Mesendoderm (in vitro differentiated cells): ENCODE results near the gene MTCL3.

Experiments used
- DNase-seq: peaks from one replicate; pipeline ENCODE4 v3.0.0; 2013
- H2AK5ac ChIP-seq: 2 replicates; pipeline ENCODE4 v1.6.1; 2013; ENCODE audit warnings: low read length, inconsistent platforms
- H2BK120ac ChIP-seq: 2 replicates; pipeline ENCODE4 v1.6.1; 2013; ENCODE audit warnings: low read depth, mild to moderate bottlenecking, low read length, moderate library complexity, mixed read lengths
- H2BK15ac ChIP-seq: replicated peaks from 2 replicates; pipeline ENCODE4 v1.6.1; 2013; ENCODE audit warnings: low read depth, mild to moderate bottlenecking, moderate library complexity
- H2BK5ac ChIP-seq: 2 replicates; pipeline ENCODE4 v1.6.1; 2013; ENCODE audit warnings: low read length, inconsistent platforms
- H3K18ac ChIP-seq: 2 replicates; pipeline ENCODE4 v1.6.1; 2013; ENCODE audit warnings: mild to moderate bottlenecking, low read length, mixed read lengths
- H3K23ac ChIP-seq: one replicate; pipeline ENCODE4 v1.6.1; 2013; ENCODE audit warnings: low read length
- H3K27ac ChIP-seq: 2 replicates; pipeline ENCODE4 v1.5.1; 2013; ENCODE audit warnings: low read depth, mild to moderate bottlenecking, inconsistent platforms, low read length, moderate library complexity
- H3K27me3 ChIP-seq: 2 replicates; pipeline ENCODE4 v1.6.1; 2013; ENCODE audit warnings: low read length, control low read depth, mild to moderate bottlenecking, inconsistent platforms; ENCODE audit not compliant: insufficient read depth, poor library complexity
- H3K36me3 ChIP-seq: 2 replicates; pipeline ENCODE4 v1.6.1; 2013; ENCODE audit warnings: low read length, inconsistent platforms; ENCODE audit not compliant: control insufficient read depth, insufficient read depth
- H3K4ac ChIP-seq: one replicate; pipeline ENCODE4 v1.6.1; 2013; ENCODE audit warnings: low read depth, mild to moderate bottlenecking, low read length, moderate library complexity
- H3K4me1 ChIP-seq: 2 replicates; pipeline ENCODE4 v1.6.1; 2013; ENCODE audit warnings: low read depth, low read length, inconsistent platforms; ENCODE audit not compliant: control insufficient read depth
- H3K4me2 ChIP-seq: 2 replicates; pipeline ENCODE4 v1.6.1; 2013; ENCODE audit warnings: low read length
- H3K4me3 ChIP-seq: 2 replicates; pipeline ENCODE4 v1.5.1; 2013; ENCODE audit warnings: mild to moderate bottlenecking, low read length
- H3K56ac ChIP-seq: one replicate; pipeline ENCODE4 v1.6.1; 2013; ENCODE audit warnings: low read length
- H3K79me1 ChIP-seq: 2 replicates; pipeline ENCODE4 v1.6.1; 2013; ENCODE audit warnings: low read length, inconsistent platforms
- H3K79me2 ChIP-seq: 2 replicates; pipeline ENCODE4 v1.6.1; 2013; ENCODE audit warnings: mild to moderate bottlenecking, low read length; ENCODE audit not compliant: control insufficient read depth, insufficient read depth
- H3K9ac ChIP-seq: 2 replicates; pipeline ENCODE4 v1.6.1; 2013; ENCODE audit warnings: low read length, inconsistent platforms
- H4K5ac ChIP-seq: one replicate; pipeline ENCODE4 v1.6.1; 2013; ENCODE audit warnings: low read length
- H4K8ac ChIP-seq: one replicate; pipeline ENCODE4 v1.6.1; 2013; ENCODE audit warnings: low read depth, mild to moderate bottlenecking, control low read depth, low read length, moderate library complexity
- WGBS: extraction: QIAGEN DNeasy Blood & Tissue Kit; methylation state at CpG from one replicate; pipeline ENCODE4 v1.1.7; 2013; ENCODE audit warnings: low lambda C conversion rate, missing lambda C conversion rate; ENCODE audit not compliant: insufficient coverage; ENCODE audit errors: extremely low coverage; 5-methylcytosine and 5-hydroxymethylcytosine counted together

Gene MTCL3

GRCh38 chr6:127497410-127497809 is 21.7 kb downstream of the MTCL3 start:
- no peak overlapping the region for H4K8ac ChIP-seq
- no peaks in the 10 kb centered on the region for H3K27me3 ChIP-seq
- H3K4ac ChIP-seq: no peak overlapping the region
- no peak overlapping the region for H2BK120ac ChIP-seq
- no peak overlapping the region for H2BK5ac ChIP-seq
- whole genome bisulfite sequencing: no CpG with 5 or more reads among the region's 1 CpG
- H3K4me2 ChIP-seq: no peak overlapping the region
- H3K79me2 ChIP-seq: no peaks in the 10 kb centered on the region
- no peaks in the 10 kb centered on the region for H3K36me3 ChIP-seq
- H2AK5ac ChIP-seq: no peak overlapping the region
- no peak overlapping the region for H3K4me3 ChIP-seq
- no peak overlapping the region for H3K27ac ChIP-seq
- no peak for DNase-seq
- H3K56ac ChIP-seq: no peak overlapping the region
- H3K9ac ChIP-seq: no peak overlapping the region
- H2BK15ac ChIP-seq: no peak overlapping the region
- H3K79me1 ChIP-seq: no peaks in the 10 kb centered on the region
- no peaks in the 10 kb centered on the region for H3K4me1 ChIP-seq
- no peak overlapping the region for H3K23ac ChIP-seq
- H3K18ac ChIP-seq: no peak overlapping the region
- H4K5ac ChIP-seq: no peak overlapping the region

GRCh38 chr6:127496471-127496870 is 22.7 kb downstream of the MTCL3 start:
- H3K4me1 ChIP-seq: no peaks in the 10 kb centered on the region
- no peak for DNase-seq
- no peak overlapping the region for H2BK120ac ChIP-seq
- no peak overlapping the region for H3K9ac ChIP-seq
- no peak overlapping the region for H3K4ac ChIP-seq
- no peaks in the 10 kb centered on the region for H3K79me1 ChIP-seq
- no peaks in the 10 kb centered on the region for H3K27me3 ChIP-seq
- H3K27ac ChIP-seq: no peak overlapping the region
- no peak overlapping the region for H3K18ac ChIP-seq
- H2AK5ac ChIP-seq: no peak overlapping the region
- H4K5ac ChIP-seq: no peak overlapping the region
- H4K8ac ChIP-seq: no peak overlapping the region
- no peak overlapping the region for H3K23ac ChIP-seq
- H3K4me2 ChIP-seq: no peak overlapping the region
- no peaks in the 10 kb centered on the region for H3K79me2 ChIP-seq
- no peak overlapping the region for H2BK15ac ChIP-seq
- no peaks in the 10 kb centered on the region for H3K36me3 ChIP-seq
- H2BK5ac ChIP-seq: no peak overlapping the region
- WGBS: no CpG with 5 or more reads among the region's 1 CpG
- H3K56ac ChIP-seq: no peak overlapping the region
- no peak overlapping the region for H3K4me3 ChIP-seq

GRCh38 chr6:127494240-127494767 is 24.8 kb downstream of the MTCL3 start:
- DNase-seq: no peak
- Histone ChIP-seq H3K27me3 (no peaks in the 10 kb centered on the region), H3K79me1 (no peaks in the 10 kb centered on the region), H3K4me1 (no peaks in the 10 kb centered on the region), H4K8ac (no peak overlapping the region), H3K56ac (no peak overlapping the region), H3K27ac (no peak overlapping the region), H2AK5ac (no peak overlapping the region), H2BK15ac (no peak overlapping the region), H3K23ac (no peak overlapping the region), H2BK5ac (no peak overlapping the region), H3K9ac (no peak overlapping the region), H3K18ac (no peak overlapping the region), H2BK120ac (no peak overlapping the region), H3K36me3 (no peaks in the 10 kb centered on the region), H3K4me2 (no peak overlapping the region), H4K5ac (no peak overlapping the region), H3K4ac (no peak overlapping the region), H3K79me2 (no peaks in the 10 kb centered on the region), H3K4me3 (no peak overlapping the region)

- Histone ChIP-seq H2AK5ac (no peak overlapping the region), H3K79me1 (no peaks in the 10 kb centered on the region), H3K36me3 (no peaks in the 10 kb centered on the region), H3K27ac (no peak overlapping the region), H2BK15ac (no peak overlapping the region), H2BK120ac (no peak overlapping the region), H4K8ac (no peak overlapping the region), H3K79me2 (no peaks in the 10 kb centered on the region), H3K4me1 (no peaks in the 10 kb centered on the region), H3K4me3 (no peak overlapping the region), H4K5ac (no peak overlapping the region), H2BK5ac (no peak overlapping the region), H3K4ac (no peak overlapping the region), H3K18ac (no peak overlapping the region), H3K56ac (no peak overlapping the region), H3K27me3 (no peaks in the 10 kb centered on the region), H3K4me2 (no peak overlapping the region), H3K9ac (no peak overlapping the region), H3K23ac (no peak overlapping the region)
- no CpG with 5 or more reads among the region's 1 CpG for WGBS
- no peak for DNase-seq
These were observed 29.9 kb downstream of the MTCL3 start for GRCh38 chr6:127489248-127489647.

GRCh38 chr6:127486934-127487333 is 32.2 kb downstream of the MTCL3 start:
- WGBS: no CpG with 5 or more reads among the region's 3 CpGs
- Histone ChIP-seq H3K18ac (no peak overlapping the region), H2BK5ac (no peak overlapping the region), H3K56ac (no peak overlapping the region), H2AK5ac (no peak overlapping the region), H4K8ac (no peak overlapping the region), H3K4ac (no peak overlapping the region), H3K27me3 (no peaks in the 10 kb centered on the region), H3K79me2 (no peaks in the 10 kb centered on the region), H3K4me2 (no peak overlapping the region), H3K79me1 (no peaks in the 10 kb centered on the region), H3K4me1 (no peaks in the 10 kb centered on the region), H2BK120ac (no peak overlapping the region), H3K23ac (no peak overlapping the region), H3K9ac (no peak overlapping the region), H3K27ac (no peak overlapping the region), H3K4me3 (no peak overlapping the region), H2BK15ac (no peak overlapping the region), H3K36me3 (no peaks in the 10 kb centered on the region), H4K5ac (no peak overlapping the region)
- DNase-seq: no peak

GRCh38 chr6:127484212-127484863 is 34.8 kb downstream of the MTCL3 start:
- Histone ChIP-seq H3K18ac (no peak overlapping the region), H3K4ac (no peak overlapping the region), H2BK15ac (no peak overlapping the region), H3K27ac (no peak overlapping the region), H3K23ac (no peak overlapping the region), H3K4me3 (no peak overlapping the region), H3K4me1 (no peaks in the 10 kb centered on the region), H3K56ac (no peak overlapping the region), H3K79me1 (no peaks in the 10 kb centered on the region), H4K5ac (no peak overlapping the region), H3K27me3 (no peaks in the 10 kb centered on the region), H3K9ac (no peak overlapping the region), H2BK5ac (no peak overlapping the region), H4K8ac (no peak overlapping the region), H2BK120ac (no peak overlapping the region), H3K36me3 (no peaks in the 10 kb centered on the region), H3K79me2 (no peaks in the 10 kb centered on the region), H2AK5ac (no peak overlapping the region), H3K4me2 (no peak overlapping the region)
- DNase-seq: no peak
- no CpG with 5 or more reads among the region's 3 CpGs for WGBS
